Transverse colon (tissue), 4 donors: ENCODE results near the gene KHDRBS2. TPM values are rescaled to one million over a fixed set of nuclear protein-coding genes. Genes with fewer than 3 reads are reported as not detected.

Experiments
- DNase-seq: peaks from one replicate; pipeline ENCODE4 v3.0.0-alpha.2; 2019
- H3K27ac ChIP-seq, 4 donors: fragments of 200-600 bp; sonication (generic); 2 replicates each; pipeline ENCODE4 v1.5.1; 2016 to 2018; ENCODE audit warnings: inconsistent platforms in 4 of 4
- H3K27me3 ChIP-seq: fragments of 200-600 bp; sonication (generic); 2 replicates; pipeline ENCODE4 v1.5.1; 2017; ENCODE audit warnings: inconsistent platforms
- H3K36me3 ChIP-seq, 4 donors: fragments of 200-600 bp; sonication (generic); 2 replicates each; pipeline ENCODE4 v1.5.1; 2017 to 2019; ENCODE audit warnings: inconsistent platforms in 4 of 4
- H3K4me1 ChIP-seq, 4 donors: fragments of 200-600 bp; sonication (generic); 2 replicates each; pipeline ENCODE4 v1.5.1; 2017 to 2020; ENCODE audit warnings: inconsistent platforms in 4 of 4
- H3K4me3 ChIP-seq, 4 donors: fragments of 200-600 bp; sonication (generic); 1 replicate in 1 of 4; 2 replicates in 3 of 4; pipeline versions ENCODE4 v1.5.1 to v1.6.1; 2017 to 2019; ENCODE audit warnings: inconsistent platforms in 4 of 4
- H3K9me3 ChIP-seq, 2 donors: fragments of 200-600 bp; sonication (generic); 2 replicates each; pipeline ENCODE4 v1.5.1; 2017 to 2019; ENCODE audit warnings: inconsistent platforms in 2 of 2
- CTCF ChIP-seq, 5 experiments: fragments of 200-600 bp in 3 of 5; fragments of 450-650 bp in 2 of 5; sonication (generic) in 3 of 5; IDR thresholded peaks; 1 replicate in 2 of 5; 2 replicates in 3 of 5; pipeline ENCODE4 v1.5.1; 2016 to 2017; ENCODE audit warnings: antibody characterized with exemption in 5 of 5, inconsistent platforms in 3 of 5, mild to moderate bottlenecking in 2 of 5, moderate library complexity in 1 of 5
- EP300 ChIP-seq: sonication (generic); formaldehyde crosslinking; IDR thresholded peaks from one replicate; pipeline ENCODE4 v1.6.1; 2017; ENCODE audit warnings: antibody characterized with exemption, low read depth
- POLR2A ChIP-seq: fragments of 450-650 bp; IDR thresholded peaks from one replicate; pipeline ENCODE4 v1.6.1; 2016; ENCODE audit warnings: antibody characterized with exemption, mild to moderate bottlenecking, moderate library complexity
- POLR2AphosphoS5 ChIP-seq, 3 donors: sonication (generic); formaldehyde crosslinking; IDR thresholded peaks; one replicate each; pipeline ENCODE4 v1.6.1; 2016; ENCODE audit warnings: antibody characterized with exemption in 3 of 3
- WGBS, 2 donors: methylation state at CpG; one replicate each; pipeline ENCODE4 v1.1.5; 2018; ENCODE audit warnings: low coverage in 1 of 2; 5-methylcytosine and 5-hydroxymethylcytosine counted together
- in situ Hi-C, 4 donors: fragments of 200-750 bp; cut with MboI; loops; one replicate each; pipeline versions ENCODE4 v1.15.0 to v1.15.1; 2017; ENCODE audit warnings: low sequenced_read_pairs in 3 of 4, low pct_ligation_motif_present in 1 of 4, low pct_unique_long_range_greater_than_20kb in 1 of 4
- intact Hi-C: fragments of 100-400 bp; cut with DNase I; formaldehyde crosslinking; loops from one replicate; pipeline ENCODE4 v1.15.1; 2023; ENCODE audit warnings: low total_unique reads
- total RNA-seq, 4 donors: library from RNA; depleted of rRNA; stranded (reverse); fragments of >200 nt; gene quantifications; one replicate each; pipeline ENCODE4 v1.1.0, GENCODE V29; 2016

The KHDRBS2 gene
- total RNA-seq, 4 donors from 2014 or later: 1.6 to 4.5 (median 2.5) TPM

GRCh38 chr6:61940919-61941318 lies 345.1 kb downstream of the KHDRBS2 start:
- H3K27me3 ChIP-seq: no peaks in the 10 kb centered on the region
- no peaks in the 10 kb centered on the region for H3K4me1 ChIP-seq
- no peaks in the 10 kb centered on the region for H3K9me3 ChIP-seq
- in situ Hi-C loops: no loop called here
- no peaks in the 10 kb centered on the region for H3K36me3 ChIP-seq
- WGBS, 2 donors: 95% methylated on average over 2 of the region's 2 CpGs; no CpG with 5 or more reads in 1 of the 2 donors
- H3K4me3 ChIP-seq: no peak overlapping the region
- DNase-seq: no peak
- intact Hi-C loops: no loop called here
- TF ChIP-seq EP300: no peak
- no peak overlapping the region for H3K27ac ChIP-seq

GRCh38 chr6:61935242-61935846 lies 350.7 kb downstream of the KHDRBS2 start:
- intact Hi-C loops (no loop called here), in situ Hi-C loops (no loop called here)
- Histone ChIP-seq H3K27me3 (no peaks in the 10 kb centered on the region), H3K4me3 (no peak overlapping the region), H3K9me3 (no peaks in the 10 kb centered on the region), H3K27ac (no peak overlapping the region), H3K36me3 (no peaks in the 10 kb centered on the region), H3K4me1 (no peaks in the 10 kb centered on the region)
- WGBS, 2 donors: 47 to 83% methylated on average over 1 of the region's 1 CpG
- DNase-seq: no peak
- no peak for TF ChIP-seq POLR2AphosphoS5 (IDR thresholded peaks at IDR 0.05)
- TF ChIP-seq POLR2A: no peak
- TF ChIP-seq EP300: no peak
- TF ChIP-seq CTCF (IDR thresholded peaks at IDR 0.05): no peak

GRCh38 chr6:61909486-61909885 lies 376.5 kb downstream of the KHDRBS2 start:
- 78 to 83% methylated on average over 2 of the region's 2 CpGs for WGBS, 2 donors
- DNase-seq: no peak
- TF ChIP-seq POLR2A (no peak), CTCF (IDR thresholded peaks at IDR 0.05) (no peak), EP300 (no peak), POLR2AphosphoS5 (IDR thresholded peaks at IDR 0.05) (no peak)
- Histone ChIP-seq H3K27me3 (no peaks in the 10 kb centered on the region), H3K36me3 (no peaks in the 10 kb centered on the region), H3K4me3 (no peak overlapping the region), H3K9me3 (no peaks in the 10 kb centered on the region), H3K4me1 (no peaks in the 10 kb centered on the region), H3K27ac (no peak overlapping the region)
- intact Hi-C loops: no loop called here
- in situ Hi-C loops: no loop called here

GRCh38 chr6:61901748-61902147 lies 384.3 kb downstream of the KHDRBS2 start:
- no peaks in the 10 kb centered on the region for H3K36me3 ChIP-seq
- no peaks in the 10 kb centered on the region for H3K9me3 ChIP-seq
- intact Hi-C loops: no loop called here
- H3K4me1 ChIP-seq: no peaks in the 10 kb centered on the region
- no peaks in the 10 kb centered on the region for H3K27me3 ChIP-seq
- 83 to 91% methylated on average over 2 to 6 of the region's 6 CpGs for WGBS, 2 donors
- in situ Hi-C loops: no loop called here
- no peak for TF ChIP-seq EP300
- no peak for TF ChIP-seq CTCF (IDR thresholded peaks at IDR 0.05)
- no peak for TF ChIP-seq POLR2AphosphoS5 (IDR thresholded peaks at IDR 0.05)
- no peak for TF ChIP-seq POLR2A
- no peak overlapping the region for H3K4me3 ChIP-seq
- DNase-seq: no peak
- no peak overlapping the region for H3K27ac ChIP-seq

- H3K27me3 ChIP-seq: no peaks in the 10 kb centered on the region
- TF ChIP-seq POLR2AphosphoS5 (IDR thresholded peaks at IDR 0.05): no peak
- TF ChIP-seq CTCF (IDR thresholded peaks at IDR 0.05): no peak
- no peak for TF ChIP-seq EP300
- no peak for TF ChIP-seq POLR2A
- H3K4me1 ChIP-seq: no peaks in the 10 kb centered on the region
- intact Hi-C loops (no loop called here), in situ Hi-C loops (no loop called here)
- no peaks in the 10 kb centered on the region for H3K36me3 ChIP-seq
- no peaks in the 10 kb centered on the region for H3K9me3 ChIP-seq
- no peak overlapping the region for H3K27ac ChIP-seq
- no peak overlapping the region for H3K4me3 ChIP-seq
- 83 to 91% methylated on average over 4 to 9 of the region's 9 CpGs for WGBS, 2 donors
- DNase-seq: no peak
Measured at GRCh38 chr6:61894536-61894935, 391.5 kb downstream of the KHDRBS2 start.
